ENCODE measurements around the gene RTL1.

The RTL1 gene

GRCh38 chr14:100864960-100865681 is 38.4 kb downstream of the RTL1 start:
- no peak for DNase-seq

DNA sequence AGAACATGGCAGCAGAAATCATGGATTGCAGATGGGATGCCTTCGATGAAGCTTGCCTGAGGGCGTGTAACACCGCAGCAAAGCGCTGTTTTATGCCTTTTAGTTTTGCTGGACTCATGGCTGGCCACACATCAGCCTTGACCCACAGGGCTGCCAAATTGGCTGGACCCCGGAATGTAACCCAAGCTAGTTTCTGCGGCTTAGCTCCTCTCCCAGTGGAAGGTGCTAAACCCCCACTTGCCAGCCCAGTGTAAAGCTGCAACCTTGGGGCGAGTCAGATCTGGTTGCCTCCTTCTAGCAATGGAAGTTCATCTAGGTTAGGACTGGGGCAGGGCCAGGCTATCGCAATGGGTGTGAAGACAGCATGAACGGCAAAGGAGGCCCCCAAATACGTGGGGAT is 39.3 kb downstream of the RTL1 start:
- no peak for DNase-seq

DNA sequence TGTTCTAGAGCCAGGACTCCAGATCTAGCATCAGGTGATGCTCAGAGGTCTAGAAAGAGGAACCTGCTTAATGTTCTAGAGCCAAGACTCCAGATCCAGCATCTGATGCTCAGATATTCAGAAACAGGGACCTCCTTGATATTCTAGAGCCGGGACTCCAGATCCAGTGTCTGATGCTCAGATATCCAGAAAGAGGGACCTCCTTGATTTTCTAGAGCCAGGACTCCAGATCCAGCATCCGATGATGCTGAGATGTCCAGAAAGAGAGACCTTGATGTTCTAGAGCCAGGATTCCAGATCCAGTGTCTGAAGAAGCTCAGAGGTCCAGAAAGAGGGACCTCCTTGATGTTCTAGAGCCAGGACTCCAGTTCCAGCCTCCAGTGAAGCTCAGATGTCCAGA is 40.7 kb downstream of the RTL1 start:
- DNase-seq = no peak

DNA sequence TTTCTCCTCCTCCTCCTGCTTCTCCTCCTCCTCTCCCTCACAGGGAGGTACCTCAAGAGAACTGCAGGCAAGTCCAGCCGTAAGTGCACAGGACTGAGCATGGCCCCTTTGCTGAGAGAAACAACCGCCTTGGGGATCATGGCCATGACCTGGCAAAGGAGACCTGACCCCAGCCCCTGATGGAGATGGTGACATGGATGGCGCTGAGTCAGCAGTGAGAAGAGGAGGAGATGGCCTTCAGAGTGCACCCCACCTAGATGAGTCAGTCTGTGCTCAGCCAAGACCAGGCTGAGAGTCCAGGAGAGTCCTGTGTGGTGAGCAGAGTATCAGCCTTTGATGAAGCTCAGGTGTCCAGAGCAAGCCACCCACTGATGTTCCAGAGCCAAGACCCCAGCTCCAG is 41.2 kb downstream of the RTL1 start:
- DNase-seq = no peak

- no peak for DNase-seq
Observed at GRCh38 chr14:100861937-100862247, 41.6 kb downstream of the RTL1 start.

GRCh38 chr14:100861188-100861936 is 42.2 kb downstream of the RTL1 start:
- no peak for DNase-seq

DNA sequence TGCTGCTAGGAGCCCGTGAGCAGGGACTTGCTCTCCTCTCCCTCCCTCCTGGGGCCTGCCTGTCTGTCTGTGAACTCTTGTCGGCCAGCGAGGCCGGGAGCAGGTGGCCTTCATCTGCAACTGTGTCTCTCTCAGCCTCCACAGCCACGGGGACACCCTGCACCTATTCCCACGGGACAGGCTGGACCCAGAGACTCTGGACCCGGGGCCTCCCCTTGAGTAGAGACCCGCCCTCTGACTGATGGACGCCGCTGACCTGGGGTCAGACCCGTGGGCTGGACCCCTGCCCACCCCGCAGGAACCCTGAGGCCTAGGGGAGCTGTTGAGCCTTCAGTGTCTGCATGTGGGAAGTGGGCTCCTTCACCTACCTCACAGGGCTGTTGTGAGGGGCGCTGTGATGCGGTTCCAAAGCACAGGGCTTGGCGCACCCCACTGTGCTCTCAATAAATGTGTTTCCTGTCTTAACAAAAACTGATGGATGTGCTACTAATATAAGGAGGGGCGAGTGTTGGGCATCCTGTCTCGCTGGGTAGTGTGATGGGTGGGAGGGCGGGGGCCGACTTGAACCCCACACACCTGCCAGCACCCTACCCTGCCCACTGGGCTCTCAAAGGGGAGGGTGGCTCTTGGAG is 42.9 kb downstream of the RTL1 start:
- no peak for DNase-seq

DNA sequence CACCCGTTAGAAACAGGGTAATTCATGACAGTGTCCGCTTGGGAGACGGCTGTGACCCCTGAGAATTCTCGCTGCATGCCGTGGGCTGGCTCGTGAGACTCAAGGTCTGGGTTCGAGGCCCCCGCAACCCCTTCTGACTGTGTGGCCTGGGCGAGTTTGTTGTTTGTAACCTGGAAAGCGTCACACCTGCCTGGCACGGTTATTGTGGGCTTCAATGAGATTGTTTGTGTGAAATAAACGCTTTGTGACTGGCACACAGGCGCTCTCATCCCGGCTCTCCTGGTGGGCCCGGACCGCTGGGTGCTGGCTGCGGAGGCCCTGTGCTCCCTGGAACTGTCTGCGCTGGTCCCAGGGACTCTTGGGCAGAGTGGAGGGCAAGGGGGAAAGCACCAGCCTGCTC is 43.7 kb downstream of the RTL1 start:
- DNase-seq = no peak

GRCh38 chr14:100858838-100859220 is 44.7 kb downstream of the RTL1 start:
- no peak for DNase-seq

GRCh38 chr14:100857923-100858837 is 45.3 kb downstream of the RTL1 start:
- DNase-seq = no peak

GRCh38 chr14:100857233-100857922 is 46.1 kb downstream of the RTL1 start:
- DNase-seq = no peak

DNA sequence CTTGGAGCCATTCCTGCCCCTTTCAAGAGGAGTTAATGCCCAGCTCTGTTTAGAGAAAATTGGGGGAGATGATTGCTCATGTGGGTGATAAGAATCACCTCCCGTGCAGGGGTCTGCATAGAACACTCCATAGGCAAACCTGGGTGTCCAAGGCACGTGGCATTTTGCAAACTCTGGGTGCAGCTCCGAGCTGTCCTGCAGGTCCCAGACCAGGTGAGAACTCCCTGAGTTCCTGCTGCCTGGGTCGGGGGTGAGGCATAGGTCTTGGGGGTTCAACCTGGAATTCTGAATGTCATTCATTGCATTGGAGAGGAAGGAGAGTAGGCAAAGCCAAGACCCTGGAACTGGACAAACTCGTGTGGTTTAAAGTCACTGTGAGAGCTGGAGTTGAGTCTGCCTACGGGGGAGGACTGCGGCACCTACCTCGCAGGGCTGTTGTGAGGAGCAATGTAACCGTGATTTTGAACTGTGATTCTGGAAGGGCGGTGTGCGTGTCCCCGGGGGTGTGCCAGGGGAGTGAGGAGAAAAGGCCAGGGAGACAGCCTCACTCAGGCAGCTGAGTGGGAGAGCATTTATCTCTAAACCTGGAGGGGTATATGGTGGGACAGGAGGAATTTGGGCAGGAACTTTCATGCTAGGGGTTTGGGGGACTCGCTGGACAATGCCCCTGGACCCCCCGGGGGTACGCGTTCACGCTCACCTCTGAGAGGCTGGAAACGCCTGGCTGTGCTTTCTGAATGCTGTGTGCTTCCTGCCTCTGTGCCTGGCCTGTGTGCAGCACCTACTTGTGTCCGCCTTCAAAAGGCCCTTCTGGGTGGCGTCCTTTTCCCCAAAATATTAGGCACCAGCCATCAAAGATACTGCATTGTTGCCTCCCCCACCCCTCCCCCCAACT is 47.2 kb downstream of the RTL1 start:
- DNase-seq = no peak

DNA sequence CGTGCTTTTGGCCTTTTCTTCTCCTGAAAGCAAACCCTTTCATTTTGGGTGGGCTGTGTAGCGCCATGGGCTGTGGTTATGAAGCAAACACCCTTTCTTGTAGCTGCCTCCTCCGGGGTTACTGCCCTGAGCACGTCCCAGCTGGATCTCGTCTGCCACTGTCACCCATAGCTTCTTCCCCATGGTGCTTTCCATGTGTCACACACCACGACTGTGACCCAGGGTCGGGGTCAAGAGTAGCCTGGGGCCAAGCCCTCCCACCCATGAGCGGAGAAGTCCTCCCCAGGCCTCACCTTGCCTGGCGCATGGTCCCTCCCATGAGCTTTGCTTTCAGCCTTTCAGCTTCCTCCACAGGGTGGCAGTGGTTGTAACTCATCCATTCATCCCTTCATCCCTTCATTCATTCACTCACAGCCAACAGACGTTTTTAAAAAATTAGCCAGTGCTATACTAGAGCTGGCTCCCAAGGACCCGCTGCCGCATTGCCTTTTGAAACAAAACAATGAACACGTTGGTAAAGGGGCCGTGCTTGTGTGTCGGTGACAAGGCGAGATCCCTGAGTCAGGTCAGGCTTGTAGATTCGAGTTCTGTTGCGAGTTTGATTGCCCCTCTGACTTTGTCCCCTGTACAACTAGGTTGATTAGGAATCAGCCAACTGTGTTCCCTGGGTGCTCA is 48.1 kb downstream of the RTL1 start:
- no peak for DNase-seq

DNA sequence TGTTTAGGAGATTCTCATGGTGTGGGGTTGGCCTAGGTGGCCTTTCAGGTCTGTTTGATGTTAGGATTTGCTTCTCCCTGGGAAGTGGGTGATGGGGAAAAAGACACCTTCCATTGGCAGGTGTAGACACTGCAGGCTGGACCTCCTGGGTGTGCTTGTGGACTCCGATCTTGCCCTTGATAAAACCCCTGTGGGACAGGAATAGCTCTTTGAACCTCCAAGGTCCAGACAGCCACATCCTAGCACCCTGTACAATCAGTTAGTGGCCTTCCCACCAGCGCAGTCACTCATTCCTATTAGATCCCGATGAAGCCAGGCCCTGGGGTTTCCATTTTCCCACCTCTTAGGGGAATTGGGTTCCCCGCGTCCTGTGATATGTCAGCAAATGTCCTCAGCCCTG is 49.1 kb downstream of the RTL1 start:
- DNase-seq = no peak

DNA sequence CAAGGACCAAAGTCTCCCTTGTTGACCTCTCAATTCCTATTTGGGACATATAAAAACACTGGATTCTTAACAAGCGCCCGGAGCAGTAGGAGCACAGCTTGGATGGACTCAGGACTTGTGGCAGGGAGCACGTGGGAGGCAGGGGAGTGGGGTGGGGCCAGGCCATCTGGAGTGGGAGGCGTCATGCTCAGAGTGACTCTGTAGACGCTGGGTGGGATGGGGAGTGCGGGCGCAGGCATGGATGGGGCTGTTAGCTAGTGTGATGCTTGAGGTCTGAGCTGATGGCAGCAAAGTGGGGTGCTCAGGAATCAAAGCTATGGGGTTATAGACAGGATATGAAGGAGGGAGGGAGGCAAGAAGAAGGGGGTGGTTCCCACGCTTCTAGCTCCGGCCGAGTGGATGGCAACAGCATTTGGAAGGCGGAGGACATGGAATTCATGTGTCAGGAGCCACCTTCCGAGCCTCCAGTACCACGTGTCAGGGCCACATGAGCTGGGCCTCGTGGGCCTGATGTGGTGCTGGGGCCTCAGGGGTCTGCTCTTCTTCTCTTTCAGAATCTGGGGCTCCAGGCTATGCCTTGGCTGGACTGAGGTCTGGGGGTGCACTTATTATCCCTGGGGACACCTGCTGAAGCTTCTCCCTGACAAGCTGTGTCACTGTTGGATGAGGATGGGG is 51.4 kb downstream of the RTL1 start:
- DNase-seq = no peak

- DNase-seq = no peak
Observed at GRCh38 chr14:100851586-100851916, 52.0 kb downstream of the RTL1 start.

GRCh38 chr14:100850841-100851585 is 52.5 kb downstream of the RTL1 start:
- peak; percentile 89 to 90 for DNase-seq

DNA sequence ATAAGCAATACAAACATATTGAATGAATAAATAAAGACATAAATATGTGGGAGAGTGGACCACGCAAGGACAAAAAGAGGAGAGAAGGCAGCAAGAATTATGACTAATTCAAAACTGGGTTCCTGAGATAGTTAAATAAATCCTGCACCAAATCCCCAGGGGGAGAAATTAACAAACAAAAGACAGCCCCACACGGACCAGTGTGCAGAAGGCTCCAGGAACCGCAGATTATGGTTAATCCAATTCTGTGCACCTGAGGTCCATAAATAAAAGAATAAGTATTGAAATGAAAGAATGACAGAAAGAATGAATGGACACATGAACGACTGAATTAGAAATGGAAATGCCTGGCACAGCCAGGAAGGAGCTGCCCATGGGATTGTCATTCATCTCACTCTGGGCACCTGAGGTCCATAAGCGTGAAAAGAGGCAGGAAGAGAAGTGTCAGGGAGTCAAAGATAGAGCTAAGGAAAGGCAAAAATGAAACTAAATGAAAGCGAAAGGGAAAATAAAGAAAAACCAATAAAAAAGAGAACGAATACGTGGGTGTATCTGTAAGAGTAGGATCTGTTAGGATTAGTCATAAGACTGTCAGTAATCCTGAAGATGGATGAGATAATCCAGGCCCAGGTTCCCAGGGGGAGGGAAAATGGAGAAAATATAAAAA is 54.3 kb downstream of the RTL1 start:
- DNase-seq = no peak

DNA sequence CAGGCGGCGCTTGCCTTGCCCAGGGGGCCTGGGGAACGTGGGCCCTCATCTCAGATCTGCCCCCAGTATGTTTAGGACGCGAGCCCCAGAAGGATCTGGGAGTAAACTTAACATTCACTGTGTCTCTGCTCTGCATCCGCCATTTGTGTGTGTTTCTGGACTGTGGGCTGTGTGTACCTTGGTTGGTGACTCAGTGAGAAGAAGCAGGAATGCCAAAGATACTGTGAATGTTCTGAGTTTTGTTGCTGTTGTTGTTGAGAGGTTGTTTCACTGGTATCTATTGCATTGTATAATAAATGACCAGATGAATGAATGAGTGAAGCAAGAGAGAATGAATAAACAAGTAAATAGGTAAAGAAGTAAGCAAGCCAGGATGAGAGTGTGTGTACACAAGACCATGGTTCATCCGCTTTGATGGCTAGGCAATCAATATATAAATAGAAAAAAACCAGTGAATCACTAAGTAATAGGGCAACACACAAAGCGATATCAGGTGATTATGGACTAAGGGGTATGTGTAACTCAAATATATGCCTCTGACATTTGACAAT is 57.1 kb downstream of the RTL1 start:
- DNase-seq = no peak
